ENCODE results near the gene USP30. TPM values are rescaled to one million over a fixed set of nuclear protein-coding genes. Genes with fewer than 3 reads are reported as not detected.

Gene USP30
- total and polyA plus RNA-seq, 9 of the 15 experiments (the other 6 are each of a cell fraction or from before 2014, with no cell fraction given): 1.4 to 15.2 (median 7.0) TPM

DNA sequence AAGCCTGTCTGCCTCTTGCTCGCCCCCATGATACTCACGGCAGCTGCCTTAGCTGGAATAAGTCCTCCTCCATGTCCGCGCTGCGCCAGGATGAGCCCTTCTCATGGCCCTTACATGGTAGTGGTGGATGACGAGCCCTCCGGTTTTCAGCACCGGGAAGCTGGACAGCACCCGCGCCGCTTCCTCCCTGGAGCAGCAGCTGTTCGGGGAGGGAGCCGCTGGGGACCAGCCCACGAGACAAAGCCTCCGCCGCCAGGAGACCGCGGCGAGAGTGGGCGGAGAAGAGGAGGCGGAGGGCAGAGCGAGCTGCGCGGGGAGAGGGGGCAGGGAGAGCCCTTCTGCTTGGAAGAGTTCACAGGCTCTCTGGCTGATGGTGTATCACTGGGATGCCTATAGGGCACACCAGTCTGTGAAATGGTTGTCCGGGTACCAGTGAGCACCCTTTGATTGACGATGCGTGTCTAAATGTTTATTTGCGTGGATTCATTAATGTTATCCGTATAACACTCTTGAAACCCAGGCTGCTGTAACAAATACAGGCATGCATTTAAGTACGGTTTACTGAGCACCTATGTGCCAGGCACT lies 31.5 kb upstream of the USP30 start, which contains the start of gene SVOP (continued):
- TF ChIP-seq, protein P1, sequence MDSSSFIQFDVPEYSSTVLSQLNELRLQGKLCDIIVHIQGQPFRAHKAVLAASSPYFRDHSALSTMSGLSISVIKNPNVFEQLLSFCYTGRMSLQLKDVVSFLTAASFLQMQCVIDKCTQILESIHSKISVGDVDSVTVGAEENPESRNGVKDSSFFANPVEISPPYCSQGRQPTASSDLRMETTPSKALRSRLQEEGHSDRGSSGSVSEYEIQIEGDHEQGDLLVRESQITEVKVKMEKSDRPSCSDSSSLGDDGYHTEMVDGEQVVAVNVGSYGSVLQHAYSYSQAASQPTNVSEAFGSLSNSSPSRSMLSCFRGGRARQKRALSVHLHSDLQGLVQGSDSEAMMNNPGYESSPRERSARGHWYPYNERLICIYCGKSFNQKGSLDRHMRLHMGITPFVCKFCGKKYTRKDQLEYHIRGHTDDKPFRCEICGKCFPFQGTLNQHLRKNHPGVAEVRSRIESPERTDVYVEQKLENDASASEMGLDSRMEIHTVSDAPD (CRISPR knock-in tag; IDR thresholded peaks at IDR 0.05): no peak
- TF ChIP-seq ZBTB7A (IDR thresholded peaks at IDR 0.05; ENCODE audit: borderline replicate concordance, control insufficient read depth, low read depth, low read length): no peak
- TF ChIP-seq TGIF2 (CRISPR knock-in tag; IDR thresholded peaks at IDR 0.05): peak; percentile 57; the same call in 1 of the 2 replicates
- TF ChIP-seq PTRF (tag; IDR thresholded peaks at IDR 0.05): no peak
- no peak for TF ChIP-seq POLR3G (IDR thresholded peaks at IDR 0.05; ENCODE audit: extremely low read depth, insufficient read length, insufficient replicate concordance)
- TF ChIP-seq, protein P2, sequence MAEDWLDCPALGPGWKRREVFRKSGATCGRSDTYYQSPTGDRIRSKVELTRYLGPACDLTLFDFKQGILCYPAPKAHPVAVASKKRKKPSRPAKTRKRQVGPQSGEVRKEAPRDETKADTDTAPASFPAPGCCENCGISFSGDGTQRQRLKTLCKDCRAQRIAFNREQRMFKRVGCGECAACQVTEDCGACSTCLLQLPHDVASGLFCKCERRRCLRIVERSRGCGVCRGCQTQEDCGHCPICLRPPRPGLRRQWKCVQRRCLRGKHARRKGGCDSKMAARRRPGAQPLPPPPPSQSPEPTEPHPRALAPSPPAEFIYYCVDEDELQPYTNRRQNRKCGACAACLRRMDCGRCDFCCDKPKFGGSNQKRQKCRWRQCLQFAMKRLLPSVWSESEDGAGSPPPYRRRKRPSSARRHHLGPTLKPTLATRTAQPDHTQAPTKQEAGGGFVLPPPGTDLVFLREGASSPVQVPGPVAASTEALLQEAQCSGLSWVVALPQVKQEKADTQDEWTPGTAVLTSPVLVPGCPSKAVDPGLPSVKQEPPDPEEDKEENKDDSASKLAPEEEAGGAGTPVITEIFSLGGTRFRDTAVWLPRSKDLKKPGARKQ (CRISPR knock-in tag; IDR thresholded peaks at IDR 0.05): no peak
- TF ChIP-seq ZNF347 (CRISPR knock-in tag; IDR thresholded peaks at IDR 0.05; ENCODE audit: low read depth): no peak
- no peak for TF ChIP-seq SIN3B (IDR thresholded peaks at IDR 0.05; ENCODE audit: low read depth)
- TF ChIP-seq PTTG1 (tag; IDR thresholded peaks at IDR 0.05; ENCODE audit: low read depth): no peak
- 0 out of 2 replicates have a peak, but pooled peaks have one; percentile 4 for TF ChIP-seq BHLHE40 (IDR thresholded peaks at IDR 0.05; ENCODE audit: low read length)
- TF ChIP-seq ZNF134 (CRISPR knock-in tag; conservative IDR thresholded peaks at IDR 0.05): no peak
- no peak for TF ChIP-seq TSC22D4 (tag; IDR thresholded peaks at IDR 0.05)
- TF ChIP-seq, protein P3, sequence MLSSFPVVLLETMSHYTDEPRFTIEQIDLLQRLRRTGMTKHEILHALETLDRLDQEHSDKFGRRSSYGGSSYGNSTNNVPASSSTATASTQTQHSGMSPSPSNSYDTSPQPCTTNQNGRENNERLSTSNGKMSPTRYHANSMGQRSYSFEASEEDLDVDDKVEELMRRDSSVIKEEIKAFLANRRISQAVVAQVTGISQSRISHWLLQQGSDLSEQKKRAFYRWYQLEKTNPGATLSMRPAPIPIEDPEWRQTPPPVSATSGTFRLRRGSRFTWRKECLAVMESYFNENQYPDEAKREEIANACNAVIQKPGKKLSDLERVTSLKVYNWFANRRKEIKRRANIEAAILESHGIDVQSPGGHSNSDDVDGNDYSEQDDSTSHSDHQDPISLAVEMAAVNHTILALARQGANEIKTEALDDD (IDR thresholded peaks at IDR 0.05): no peak
- TF ChIP-seq MEF2D (tag; conservative IDR thresholded peaks at IDR 0.05; ENCODE audit: low read depth): no peak
- peak; percentile 98 for TF ChIP-seq EHMT2 (IDR thresholded peaks at IDR 0.05)
- TF ChIP-seq NFYB (IDR thresholded peaks at IDR 0.05; ENCODE audit: extremely low read depth, insufficient read length): no peak
- TF ChIP-seq LCOR (CRISPR knock-in tag; IDR thresholded peaks at IDR 0.05): peak; percentile 82
- no peak for TF ChIP-seq ZNF668 (CRISPR knock-in tag; IDR thresholded peaks at IDR 0.05)
- TF ChIP-seq KLF1 (tag; IDR thresholded peaks at IDR 0.05): no peak
- TF ChIP-seq, protein P4, sequence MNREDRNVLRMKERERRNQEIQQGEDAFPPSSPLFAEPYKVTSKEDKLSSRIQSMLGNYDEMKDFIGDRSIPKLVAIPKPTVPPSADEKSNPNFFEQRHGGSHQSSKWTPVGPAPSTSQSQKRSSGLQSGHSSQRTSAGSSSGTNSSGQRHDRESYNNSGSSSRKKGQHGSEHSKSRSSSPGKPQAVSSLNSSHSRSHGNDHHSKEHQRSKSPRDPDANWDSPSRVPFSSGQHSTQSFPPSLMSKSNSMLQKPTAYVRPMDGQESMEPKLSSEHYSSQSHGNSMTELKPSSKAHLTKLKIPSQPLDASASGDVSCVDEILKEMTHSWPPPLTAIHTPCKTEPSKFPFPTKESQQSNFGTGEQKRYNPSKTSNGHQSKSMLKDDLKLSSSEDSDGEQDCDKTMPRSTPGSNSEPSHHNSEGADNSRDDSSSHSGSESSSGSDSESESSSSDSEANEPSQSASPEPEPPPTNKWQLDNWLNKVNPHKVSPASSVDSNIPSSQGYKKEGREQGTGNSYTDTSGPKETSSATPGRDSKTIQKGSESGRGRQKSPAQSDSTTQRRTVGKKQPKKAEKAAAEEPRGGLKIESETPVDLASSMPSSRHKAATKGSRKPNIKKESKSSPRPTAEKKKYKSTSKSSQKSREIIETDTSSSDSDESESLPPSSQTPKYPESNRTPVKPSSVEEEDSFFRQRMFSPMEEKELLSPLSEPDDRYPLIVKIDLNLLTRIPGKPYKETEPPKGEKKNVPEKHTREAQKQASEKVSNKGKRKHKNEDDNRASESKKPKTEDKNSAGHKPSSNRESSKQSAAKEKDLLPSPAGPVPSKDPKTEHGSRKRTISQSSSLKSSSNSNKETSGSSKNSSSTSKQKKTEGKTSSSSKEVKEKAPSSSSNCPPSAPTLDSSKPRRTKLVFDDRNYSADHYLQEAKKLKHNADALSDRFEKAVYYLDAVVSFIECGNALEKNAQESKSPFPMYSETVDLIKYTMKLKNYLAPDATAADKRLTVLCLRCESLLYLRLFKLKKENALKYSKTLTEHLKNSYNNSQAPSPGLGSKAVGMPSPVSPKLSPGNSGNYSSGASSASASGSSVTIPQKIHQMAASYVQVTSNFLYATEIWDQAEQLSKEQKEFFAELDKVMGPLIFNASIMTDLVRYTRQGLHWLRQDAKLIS (CRISPR knock-in tag; IDR thresholded peaks at IDR 0.05): peak; percentile 46; the same call in 1 of the 2 replicates
- TF ChIP-seq SP1 (CRISPR knock-in tag; IDR thresholded peaks at IDR 0.05): 0 out of 2 replicates have a peak, but pooled peaks have one; percentile 16

Data from K562 (cell line).